ENCODE measurements around the gene FBXL19.

The FBXL19 gene

DNA sequence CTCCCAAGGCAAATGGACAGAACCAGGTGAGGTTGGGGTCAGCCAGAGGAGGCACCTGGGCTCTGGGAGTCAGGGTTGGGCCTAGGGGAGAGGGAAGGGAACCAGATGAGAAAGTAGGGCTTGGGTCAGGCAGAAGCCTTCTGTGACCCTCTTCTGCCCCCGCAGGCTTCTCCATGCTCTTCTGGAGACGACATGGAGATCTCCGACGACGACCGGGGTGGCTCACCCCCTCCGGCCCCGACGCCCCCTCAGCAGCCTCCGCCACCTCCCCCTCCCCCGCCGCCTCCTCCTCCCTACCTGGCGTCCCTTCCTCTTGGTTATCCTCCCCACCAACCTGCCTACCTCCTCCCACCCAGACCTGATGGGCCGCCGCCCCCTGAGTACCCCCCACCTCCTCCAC is 42.1 kb downstream of the FBXL19 start:
- DNase-seq: no peak

DNA sequence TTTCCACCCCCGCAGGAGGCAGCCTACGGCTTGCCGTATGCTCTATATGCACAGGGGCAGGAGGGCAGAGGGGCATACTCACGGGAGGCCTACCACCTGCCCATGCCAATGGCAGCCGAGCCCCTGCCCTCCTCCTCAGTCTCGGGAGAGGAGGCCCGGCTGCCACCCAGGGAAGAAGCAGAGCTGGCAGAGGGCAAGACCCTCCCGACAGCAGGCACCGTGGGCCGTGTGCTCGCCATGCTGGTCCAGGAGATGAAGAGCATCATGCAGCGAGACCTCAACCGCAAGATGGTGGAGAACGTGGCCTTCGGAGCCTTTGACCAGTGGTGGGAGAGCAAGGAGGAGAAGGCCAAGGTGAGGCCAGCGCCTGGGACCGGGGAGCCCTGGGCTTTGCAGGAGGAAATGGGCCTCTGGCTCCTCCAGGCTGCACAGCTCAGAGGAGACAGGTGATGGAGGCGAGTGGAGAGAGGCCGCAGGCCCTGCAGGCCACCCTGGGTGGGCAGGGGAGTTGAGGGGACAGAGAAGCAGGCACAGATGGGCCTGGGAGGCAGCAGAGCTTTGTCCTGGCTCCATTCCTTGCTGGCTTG is 42.8 kb downstream of the FBXL19 start:
- DNase-seq: no peak

DNA sequence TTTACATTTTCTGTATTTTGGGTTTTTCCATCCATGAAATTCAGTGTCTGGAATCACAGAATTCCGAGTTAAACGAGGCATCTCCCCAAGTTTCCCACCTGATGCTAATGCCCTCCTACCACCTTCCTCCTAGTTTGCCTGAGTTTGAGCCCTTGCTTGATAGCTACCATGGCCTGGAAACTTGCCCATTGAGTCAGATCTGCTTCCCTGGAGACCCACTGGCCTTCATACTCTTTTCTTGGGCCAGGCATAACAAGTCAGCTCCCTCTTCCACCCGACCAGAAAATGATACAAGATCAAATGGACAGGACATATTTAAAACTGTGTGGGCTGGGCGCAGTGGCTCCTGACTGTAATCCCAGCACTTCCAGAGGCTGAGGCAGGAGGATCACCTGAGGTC is 44.4 kb downstream of the FBXL19 start:
- no peak for DNase-seq

DNA sequence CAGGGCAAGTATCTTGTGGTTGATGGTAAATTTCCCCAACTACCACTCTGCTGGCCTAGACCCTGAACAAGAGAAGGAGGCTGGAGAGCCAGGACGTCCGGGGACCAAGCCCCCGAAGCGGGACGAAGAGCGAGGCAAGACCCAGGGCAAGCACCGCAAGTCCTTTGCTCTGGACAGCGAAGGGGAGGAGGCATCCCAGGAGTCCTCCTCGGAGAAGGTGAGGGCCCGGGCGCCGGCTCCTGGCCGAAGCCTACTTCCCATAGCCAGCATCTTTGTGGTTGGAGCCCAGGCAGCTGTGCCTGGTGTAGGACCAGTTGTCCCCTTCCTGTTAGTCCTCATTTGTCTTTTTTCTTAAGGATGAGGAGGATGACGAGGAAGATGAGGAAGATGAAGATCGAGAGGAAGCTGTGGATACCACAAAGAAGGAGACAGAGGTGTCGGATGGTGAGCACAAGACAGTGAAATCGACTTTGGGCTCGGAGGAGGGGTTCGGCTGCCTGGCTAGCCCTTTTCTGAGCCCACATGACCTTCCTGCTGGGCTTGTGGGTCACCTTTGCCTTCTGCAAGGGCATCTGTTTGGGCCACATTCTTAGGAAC is 46.0 kb downstream of the FBXL19 start:
- DNase-seq: no peak

DNA sequence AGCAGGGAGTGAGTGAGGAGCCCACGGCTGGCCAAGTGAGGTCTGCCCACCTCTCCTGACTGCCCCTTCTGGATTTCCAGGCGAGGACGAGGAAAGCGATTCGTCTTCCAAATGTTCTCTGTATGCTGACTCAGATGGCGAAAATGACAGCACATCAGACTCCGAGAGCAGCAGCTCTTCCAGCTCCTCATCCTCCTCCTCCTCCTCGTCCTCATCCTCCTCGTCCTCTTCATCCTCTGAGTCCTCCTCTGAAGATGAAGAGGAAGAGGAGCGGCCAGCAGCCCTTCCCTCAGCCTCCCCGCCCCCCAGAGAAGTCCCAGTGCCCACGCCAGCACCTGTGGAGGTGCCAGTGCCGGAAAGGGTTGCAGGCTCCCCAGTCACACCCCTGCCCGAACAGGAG is 47.9 kb downstream of the FBXL19 start:
- no peak for DNase-seq

DNA sequence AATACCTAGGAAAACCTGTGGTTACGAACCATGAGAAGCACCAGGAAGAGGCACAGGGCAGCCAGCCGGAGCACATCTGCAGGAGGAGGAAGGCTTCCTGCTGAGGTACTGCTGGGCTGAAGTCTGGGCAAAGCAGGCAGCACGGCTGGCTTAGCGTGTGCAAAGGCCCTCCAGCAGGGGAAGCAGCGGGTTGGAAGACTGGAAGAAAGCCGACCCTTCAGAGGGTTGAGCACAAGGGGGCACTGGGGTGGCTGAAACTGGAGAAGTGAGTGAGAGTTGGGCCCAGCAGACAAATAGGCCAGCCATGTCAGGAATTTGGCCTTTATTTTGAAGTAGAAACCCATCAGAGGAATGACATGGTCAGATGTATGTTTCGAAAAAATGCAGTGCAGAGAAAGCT is 49.5 kb downstream of the FBXL19 start:
- DNase-seq: peak; percentile 32

DNA sequence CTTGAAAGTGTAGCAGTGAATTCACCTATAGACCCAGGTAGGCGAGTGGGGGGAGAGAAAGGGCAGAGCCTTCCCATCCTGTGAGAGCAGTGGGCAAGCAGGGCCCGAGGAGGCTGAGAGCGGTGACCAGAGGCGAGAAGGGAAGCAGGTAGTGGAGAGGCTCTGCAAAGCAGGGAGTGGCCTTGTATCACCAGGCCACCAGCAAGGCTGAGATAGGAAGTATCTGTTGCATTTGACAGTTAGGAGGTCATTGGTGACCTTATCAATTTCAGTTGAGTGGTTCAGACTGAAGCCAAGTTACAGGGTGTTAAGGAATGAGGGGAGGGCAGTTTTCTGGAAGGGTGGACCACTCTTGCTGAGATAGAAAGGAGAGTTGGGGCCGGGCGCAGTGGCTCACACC is 51.0 kb downstream of the FBXL19 start:
- DNase-seq: no peak

DNA sequence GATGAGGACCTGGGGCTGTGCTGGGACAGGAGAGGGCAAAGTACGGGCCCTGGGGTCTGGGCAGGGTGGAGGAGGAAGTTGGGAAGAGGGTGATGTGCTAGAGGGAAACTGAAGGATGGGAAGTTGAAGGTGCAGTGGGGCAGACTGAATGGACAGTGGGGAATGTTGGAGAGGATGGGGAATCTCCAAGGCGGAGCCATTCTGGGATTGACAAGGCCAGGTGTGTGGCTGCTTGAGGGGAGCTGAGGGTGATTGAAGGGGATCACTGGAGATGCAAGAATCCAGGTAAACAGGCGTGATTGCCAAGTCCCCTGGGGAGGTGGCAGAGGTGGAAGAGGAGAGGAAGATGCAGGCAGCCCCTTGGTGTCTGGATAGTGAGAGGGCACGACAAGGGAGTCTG is 53.1 kb downstream of the FBXL19 start:
- no peak for DNase-seq

DNA sequence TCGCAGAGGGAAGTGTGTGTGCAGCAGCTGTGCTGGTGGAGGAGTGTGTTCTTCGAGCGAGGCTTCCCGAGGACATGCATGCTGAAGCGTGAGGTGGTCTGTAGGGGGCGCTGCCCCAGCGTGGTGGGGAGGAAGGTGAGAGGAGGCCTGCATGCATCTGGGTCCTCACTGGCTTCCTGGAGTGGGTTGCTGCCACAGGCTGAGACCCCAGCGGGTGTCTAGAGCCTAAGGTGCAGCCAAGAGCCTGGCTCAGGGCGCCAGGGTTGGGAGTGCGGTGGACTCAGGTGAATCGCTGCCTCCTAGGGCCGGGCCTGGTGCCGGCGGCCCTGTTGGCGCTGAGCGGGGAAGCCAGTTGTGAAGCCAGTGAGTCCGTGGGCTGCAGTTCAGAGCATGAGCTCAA is 54.1 kb downstream of the FBXL19 start:
- no peak for DNase-seq

DNA sequence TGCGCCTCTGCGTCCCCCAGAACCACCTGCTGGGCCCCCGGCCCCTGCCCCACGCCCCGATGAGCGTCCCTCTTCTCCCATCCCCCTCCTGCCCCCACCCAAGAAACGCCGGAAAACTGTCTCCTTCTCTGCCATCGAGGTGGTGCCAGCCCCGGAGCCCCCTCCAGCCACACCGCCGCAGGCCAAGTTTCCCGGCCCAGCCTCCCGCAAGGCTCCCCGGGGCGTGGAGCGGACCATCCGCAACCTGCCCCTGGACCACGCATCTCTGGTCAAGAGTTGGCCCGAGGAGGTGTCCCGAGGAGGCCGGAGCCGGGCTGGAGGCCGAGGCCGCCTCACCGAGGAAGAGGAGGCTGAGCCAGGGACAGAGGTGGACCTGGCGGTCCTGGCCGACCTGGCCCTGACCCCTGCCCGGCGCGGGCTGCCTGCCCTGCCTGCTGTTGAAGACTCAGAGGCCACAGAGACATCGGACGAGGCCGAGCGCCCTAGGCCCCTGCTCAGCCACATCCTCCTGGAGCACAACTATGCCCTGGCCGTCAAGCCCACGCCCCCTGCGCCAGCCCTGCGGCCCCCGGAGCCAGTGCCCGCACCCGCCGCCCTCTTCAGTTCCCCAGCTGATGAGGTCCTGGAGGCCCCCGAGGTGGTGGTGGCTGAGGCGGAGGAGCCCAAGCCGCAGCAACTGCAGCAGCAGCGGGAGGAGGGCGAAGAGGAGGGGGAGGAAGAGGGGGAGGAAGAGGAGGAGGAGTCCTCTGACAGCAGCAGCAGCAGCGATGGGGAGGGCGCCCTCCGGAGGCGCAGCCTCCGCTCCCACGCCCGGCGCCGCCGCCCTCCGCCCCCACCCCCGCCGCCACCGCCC is 56.0 kb downstream of the FBXL19 start:
- no peak for DNase-seq

DNA sequence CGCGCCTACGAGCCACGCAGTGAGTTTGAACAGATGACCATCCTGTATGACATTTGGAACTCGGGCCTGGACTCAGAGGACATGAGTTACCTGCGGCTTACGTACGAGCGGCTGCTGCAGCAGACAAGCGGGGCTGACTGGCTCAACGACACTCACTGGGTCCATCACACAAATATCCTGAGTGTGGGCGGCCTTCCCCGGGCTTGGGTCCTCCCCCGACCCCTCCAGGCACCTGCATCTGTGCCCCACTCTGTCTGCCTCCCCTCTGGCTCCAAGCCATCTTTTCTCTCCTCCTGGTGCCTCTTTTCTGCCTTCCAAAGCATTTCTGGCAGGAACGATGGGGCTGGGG is 56.6 kb downstream of the FBXL19 start:
- DNase-seq: no peak

DNA sequence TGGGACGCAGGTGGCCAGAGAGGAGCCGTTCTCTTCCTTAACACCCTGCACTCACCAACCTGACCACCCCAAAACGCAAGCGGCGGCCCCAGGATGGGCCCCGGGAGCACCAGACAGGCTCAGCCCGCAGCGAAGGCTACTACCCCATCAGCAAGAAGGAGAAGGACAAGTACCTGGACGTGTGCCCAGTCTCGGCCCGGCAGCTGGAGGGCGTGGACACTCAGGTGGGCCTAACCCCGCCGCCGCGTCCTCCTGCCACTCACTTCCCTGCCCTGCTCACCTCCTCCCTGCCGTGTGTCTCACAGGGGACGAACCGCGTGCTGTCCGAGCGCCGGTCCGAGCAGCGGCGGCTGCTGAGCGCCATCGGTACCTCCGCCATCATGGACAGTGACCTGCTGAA is 57.1 kb downstream of the FBXL19 start:
- DNase-seq: no peak

DNA sequence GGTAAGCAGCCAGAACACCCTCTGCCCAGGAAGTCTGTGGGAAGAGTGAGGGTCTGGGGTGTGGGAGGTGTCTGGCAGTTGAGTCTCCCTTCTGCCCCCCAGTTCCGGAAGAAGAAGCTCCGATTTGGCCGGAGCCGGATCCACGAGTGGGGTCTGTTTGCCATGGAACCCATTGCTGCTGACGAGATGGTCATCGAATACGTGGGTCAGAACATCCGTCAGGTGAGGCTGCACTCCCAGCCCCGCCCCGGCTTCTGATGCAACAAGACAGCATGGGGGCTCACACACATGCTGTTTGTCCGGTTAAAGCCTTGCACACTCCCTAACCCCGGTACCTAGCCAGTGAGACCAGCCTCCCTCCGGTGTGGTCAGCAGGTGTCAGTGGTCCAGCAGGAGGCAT is 57.6 kb downstream of the FBXL19 start:
- no peak for DNase-seq

DNA sequence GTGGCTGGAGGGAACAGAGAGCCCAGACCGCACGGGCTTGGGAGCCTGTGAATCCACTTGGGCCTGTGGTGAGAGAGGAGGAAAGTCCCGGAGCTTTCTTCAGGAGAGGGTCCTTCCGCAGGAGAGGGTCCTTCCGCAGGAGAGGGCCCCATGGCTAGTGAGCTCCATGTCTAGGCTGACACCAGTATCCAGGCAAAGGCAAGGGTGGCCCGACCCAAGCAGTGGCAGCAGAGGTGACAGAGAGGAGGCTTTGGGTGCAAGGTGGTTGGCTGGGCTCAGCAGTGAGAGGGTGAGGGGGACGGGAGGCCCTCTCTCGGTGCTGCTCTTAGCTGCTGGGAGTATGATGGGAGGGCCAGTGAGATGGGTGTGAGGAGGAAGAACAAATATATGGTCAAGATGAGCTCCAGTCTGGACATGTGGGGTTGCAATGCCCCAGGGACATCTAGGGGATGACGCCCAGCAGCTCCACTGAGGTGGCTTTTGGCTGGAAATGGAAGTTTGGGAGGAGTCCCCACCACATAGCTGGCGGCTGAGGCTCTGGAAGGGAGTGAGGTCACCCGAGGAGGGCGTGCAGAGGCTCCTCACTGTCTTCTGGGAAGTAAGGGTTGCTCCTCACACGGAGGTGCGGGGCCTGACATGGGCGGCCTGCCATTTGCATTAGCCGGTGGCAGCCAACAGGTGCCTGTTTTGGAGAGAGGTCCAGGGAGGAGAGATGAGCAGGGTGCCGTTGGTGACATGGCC is 59.3 kb downstream of the FBXL19 start:
- DNase-seq: peak; percentile 22

DNA sequence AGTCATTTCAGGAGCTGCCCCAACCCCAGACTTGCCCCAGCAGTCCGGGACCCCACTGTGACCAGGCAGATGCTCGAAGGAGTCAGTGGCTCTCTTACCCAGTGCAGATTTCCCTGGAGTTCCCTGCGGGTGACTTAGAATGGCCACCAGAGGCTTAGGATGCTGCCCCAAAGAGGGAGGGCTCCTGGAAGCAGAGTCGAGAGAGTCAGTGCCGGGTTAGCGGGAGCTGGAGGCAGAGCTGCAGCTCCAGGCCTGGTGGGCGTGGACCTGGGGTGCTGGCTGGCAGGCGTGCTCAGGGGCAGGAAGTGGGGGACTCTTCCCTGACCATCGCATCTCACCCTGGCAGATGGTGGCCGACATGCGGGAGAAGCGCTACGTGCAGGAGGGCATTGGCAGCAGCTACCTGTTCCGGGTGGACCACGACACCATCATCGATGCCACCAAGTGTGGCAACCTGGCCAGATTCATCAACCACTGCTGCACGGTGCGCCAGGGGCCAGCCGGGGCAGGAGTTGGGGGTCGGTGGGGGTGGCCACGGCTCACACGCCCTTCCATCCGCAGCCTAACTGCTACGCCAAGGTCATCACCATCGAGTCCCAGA is 60.0 kb downstream of the FBXL19 start:
- no peak for DNase-seq

DNA sequence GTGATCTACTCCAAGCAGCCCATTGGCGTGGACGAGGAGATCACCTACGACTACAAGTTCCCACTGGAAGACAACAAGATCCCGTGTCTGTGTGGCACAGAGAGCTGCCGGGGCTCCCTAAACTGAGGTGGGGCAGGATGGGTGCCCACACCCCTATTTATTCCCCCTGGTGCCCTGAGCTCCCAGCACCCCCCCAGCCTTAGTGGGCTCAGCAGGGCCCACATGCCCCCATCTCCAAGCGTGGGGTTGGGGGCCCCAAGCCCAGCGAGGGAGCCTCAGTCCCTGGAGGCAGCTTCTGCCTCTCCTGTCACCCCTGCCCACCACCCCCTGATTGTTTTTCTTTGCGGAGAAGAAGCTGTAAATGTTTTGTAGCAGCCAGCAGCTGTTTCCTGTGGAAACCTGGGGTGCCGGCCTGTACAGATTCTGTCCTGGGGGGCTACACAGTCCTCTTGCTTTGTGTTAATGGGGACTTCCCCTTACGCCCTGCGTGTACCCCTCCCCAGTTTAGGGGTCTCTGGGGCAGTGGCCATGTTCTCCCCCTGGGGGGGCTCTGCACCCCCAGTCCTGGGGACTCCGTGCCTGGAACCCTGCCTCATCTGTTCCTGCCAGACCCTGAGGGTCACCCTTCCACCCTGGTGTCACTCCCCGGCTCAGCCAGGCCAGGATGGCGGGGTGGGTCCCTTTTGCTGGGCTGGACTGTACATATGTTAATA is 60.7 kb downstream of the FBXL19 start:
- DNase-seq: no peak

DNA sequence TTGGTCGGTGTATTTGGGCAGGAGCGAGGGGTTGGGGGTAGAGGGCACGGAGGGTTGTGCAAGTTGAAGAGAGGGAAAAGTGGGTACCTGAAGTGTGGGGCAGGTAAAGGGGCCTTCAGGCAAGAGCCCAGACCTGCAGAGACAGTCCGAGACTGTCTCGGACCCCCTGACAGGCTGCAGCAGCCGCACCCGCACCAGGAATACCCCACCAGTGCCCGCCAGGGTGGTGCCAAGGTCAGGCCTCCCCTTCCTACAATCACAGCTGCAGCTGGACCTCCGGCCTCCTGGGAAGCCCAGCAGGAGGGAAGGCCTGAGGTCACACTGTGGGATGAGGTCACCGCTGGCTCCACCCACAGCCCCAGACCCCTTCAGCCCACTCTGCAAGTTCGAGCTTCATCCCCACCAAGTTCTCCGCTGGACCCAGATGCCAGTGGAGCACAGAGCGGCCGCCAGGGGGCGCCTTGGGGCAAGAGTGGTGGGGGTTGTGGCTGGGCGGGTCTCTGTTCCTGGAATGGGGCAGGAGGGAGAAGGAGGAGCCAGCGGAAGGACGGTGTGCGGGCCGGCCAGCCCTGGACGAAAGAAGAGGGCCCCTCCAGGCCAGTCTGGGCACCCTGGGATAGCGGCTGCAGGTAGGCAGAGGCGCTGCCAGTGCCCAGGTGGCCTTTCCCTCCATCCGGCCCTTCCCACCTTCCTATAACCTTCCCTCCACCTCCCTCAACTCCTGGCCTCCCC is 61.5 kb downstream of the FBXL19 start, which contains the start of gene HSD3B7:
HSD3B7 (plus strand) TSS at position 539 of the 732 bp plus-strand sequence. CDS start 452 bp downstream, outside the sequence.
- peak; percentile 73 for DNase-seq

DNA sequence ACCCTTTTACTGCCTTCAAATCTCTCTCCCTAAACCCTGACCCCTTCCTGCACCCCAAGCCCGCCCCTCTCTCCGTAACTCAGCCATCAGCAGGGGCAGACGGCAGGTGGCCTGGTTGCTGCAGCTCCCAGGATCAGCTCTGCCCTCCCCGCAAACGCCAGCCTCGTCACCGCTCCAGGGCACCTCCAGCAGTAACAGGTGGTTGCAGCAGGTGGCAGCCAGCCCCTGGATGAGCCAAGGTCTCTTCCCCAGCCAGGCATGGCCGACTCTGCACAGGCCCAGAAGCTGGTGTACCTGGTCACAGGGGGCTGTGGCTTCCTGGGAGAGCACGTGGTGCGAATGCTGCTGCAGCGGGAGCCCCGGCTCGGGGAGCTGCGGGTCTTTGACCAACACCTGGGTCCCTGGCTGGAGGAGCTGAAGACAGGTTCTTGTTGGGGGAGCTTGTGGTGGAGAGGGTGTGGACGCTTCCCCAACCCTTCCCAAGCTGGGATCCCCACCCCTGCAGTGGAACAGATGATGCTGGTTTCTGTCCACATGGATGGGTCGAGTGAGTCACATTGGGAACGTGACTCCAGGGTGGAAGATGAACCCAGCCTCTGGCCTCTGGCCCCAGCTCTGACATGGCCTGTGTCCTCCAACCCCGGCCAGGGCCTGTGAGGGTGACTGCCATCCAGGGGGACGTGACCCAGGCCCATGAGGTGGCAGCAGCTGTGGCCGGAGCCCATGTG is 62.2 kb downstream of the FBXL19 start:
- no peak for DNase-seq

DNA sequence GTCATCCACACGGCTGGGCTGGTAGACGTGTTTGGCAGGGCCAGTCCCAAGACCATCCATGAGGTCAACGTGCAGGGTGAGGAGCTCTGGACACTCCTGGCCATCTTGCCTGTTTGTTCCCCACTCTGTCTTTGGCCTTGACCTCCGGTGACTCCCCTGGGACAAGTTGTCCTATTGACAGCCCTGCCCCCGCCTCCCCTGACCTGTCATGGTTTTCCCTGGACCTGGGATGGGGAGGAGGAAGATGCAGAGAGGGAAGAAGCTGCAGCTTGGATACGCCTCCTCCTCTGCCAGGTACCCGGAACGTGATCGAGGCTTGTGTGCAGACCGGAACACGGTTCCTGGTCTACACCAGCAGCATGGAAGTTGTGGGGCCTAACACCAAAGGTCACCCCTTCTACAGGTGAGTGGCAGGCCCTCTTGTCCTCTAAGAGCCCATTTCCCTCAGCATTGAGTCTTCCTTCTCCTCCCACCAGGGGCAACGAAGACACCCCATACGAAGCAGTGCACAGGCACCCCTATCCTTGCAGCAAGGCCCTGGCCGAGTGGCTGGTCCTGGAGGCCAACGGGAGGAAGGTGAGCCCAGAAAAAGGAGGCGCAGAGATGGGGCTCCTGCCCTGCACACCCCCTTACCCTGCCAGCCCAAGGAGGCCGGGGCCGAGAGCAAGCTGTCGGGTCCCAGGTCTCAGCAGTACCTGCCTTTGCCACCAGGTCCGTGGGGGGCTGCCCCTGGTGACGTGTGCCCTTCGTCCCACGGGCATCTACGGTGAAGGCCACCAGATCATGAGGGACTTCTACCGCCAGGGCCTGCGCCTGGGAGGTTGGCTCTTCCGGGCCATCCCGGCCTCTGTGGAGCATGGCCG is 63.0 kb downstream of the FBXL19 start:
- DNase-seq: no peak

DNA sequence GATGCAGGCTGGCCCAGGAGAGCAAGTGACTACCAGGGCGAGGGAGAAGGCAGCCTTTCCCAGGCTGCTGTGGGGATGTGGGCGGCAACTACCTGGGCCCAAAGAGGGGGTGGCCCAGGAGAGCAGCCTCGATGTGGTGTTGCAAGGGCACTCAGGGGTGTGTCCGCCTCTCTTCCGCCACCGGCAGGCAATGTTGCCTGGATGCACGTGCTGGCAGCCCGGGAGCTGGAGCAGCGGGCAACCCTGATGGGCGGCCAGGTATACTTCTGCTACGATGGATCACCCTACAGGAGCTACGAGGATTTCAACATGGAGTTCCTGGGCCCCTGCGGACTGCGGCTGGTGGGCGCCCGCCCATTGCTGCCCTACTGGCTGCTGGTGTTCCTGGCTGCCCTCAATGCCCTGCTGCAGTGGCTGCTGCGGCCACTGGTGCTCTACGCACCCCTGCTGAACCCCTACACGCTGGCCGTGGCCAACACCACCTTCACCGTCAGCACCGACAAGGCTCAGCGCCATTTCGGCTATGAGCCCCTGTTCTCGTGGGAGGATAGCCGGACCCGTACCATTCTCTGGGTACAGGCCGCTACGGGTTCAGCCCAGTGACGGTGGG is 64.3 kb downstream of the FBXL19 start:
- DNase-seq: no peak

Data from fibroblast of skin of right biceps (primary cell).